Lower leg skin (tissue), 4 donors: ENCODE results near the gene CDKN2D. TPM values are rescaled to one million over a fixed set of nuclear protein-coding genes. Genes with fewer than 3 reads are reported as not detected.

Experiments used
- DNase-seq, 2 donors: peaks; one replicate each; pipeline ENCODE4 v3.0.0-alpha.2; 2019; ENCODE audit warnings: low spot score in 2 of 2
- H3K4me3 ChIP-seq: fragments of 200-600 bp; sonication (generic); 2 replicates; pipeline ENCODE4 v1.5.1; 2017; ENCODE audit warnings: mild to moderate bottlenecking, low read depth; ENCODE audit not compliant: poor library complexity, severe bottlenecking
- CTCF ChIP-seq, 3 donors: fragments of 450-650 bp; IDR thresholded peaks; one replicate each; pipeline ENCODE4 v1.5.1; 2016; ENCODE audit warnings: antibody characterized with exemption in 3 of 3, mild to moderate bottlenecking in 3 of 3, moderate library complexity in 2 of 3
- POLR2A ChIP-seq, 2 donors: fragments of 450-650 bp; IDR thresholded peaks; one replicate each; pipeline ENCODE4 v1.6.1; 2016 to 2017; ENCODE audit warnings: antibody characterized with exemption in 2 of 2, mild to moderate bottlenecking in 1 of 2, moderate library complexity in 1 of 2
- WGBS, 2 donors: methylation state at CpG; one replicate each; pipeline ENCODE4 v1.1.5; 2018; 5-methylcytosine and 5-hydroxymethylcytosine counted together
- intact Hi-C: fragments of 100-400 bp; cut with DNase I; formaldehyde crosslinking; loops from one replicate; pipeline ENCODE4 v1.15.0; 2023; ENCODE audit warnings: low total_unique reads
- total RNA-seq, 4 donors: library from RNA; depleted of rRNA; stranded (reverse); fragments of >200 nt; gene quantifications; one replicate each; pipeline ENCODE4 v1.1.0, GENCODE V29; 2016

The CDKN2D gene
- total RNA-seq, result 10 to 100 TPM; 11.4 to 14.8 (median 12.8) TPM

- intact Hi-C loops, result no loop called here
- H3K4me3 ChIP-seq, result peak within 1 kb of the TSS; percentile 51
- DNase-seq, result peak; percentile 100
- TF ChIP-seq POLR2A (IDR thresholded peaks at IDR 0.05), result no peak
- TF ChIP-seq CTCF (IDR thresholded peaks at IDR 0.05), result no peak
- WGBS, 2 donors, result 0 to 1% methylated on average over 52 to 67 of the region's 71 CpGs
Observed at GRCh38 chr19:10568826-10569651, at the start of gene CDKN2D. TSS of gene CDKN2D (minus strand) at chr19:10568979. CDS start at chr19:10568653, 326 bp downstream.

DNA sequence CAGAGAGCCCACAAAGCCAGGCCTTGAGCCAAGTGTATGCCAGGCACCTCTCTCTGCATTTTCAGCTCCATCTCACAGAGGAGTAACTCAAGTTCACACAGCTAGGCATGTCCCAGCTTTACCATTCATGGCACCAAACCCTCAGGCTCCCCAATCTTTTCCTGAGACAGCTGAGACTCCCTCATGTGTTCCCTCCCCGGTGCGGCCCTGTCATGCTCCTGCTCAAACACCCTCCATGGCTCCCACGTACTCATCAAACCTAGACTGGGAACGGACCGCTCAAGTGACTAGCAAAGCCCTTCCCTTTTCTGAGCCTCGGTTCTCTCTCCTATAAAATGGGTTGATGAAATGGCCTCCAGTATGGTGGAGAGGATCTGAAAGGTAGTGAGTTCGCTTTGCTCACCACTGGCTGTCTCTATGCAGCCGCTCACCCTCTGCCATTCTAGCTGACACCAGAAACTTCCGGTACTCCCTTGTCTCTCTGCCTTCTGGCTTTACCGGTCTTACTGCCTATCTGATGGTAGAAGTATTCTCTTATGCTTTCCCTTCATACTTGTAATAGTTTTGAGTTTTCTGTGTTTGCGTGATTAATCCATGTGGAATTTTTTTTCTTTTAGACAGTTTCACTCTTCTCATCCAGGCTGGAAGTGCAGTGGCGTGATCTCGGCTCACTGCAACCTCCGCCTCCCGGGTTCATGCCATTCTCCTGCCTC lies 48.8 kb upstream of the CDKN2D start:
- DNase-seq, result no peak
- intact Hi-C loops, result no loop called here
- no peak for TF ChIP-seq CTCF (IDR thresholded peaks at IDR 0.05)
- WGBS, 2 donors, result 49 to 51% methylated on average over 15 of the region's 15 CpGs
- H3K4me3 ChIP-seq, result no peak overlapping the region

- no peak for DNase-seq
- intact Hi-C loops, result no loop called here
- no peak overlapping the region for H3K4me3 ChIP-seq
- TF ChIP-seq CTCF (IDR thresholded peaks at IDR 0.05), result no peak
- no peak for TF ChIP-seq POLR2A (IDR thresholded peaks at IDR 0.05)
- 94 to 95% methylated on average over 14 of the region's 14 CpGs for WGBS, 2 donors
Observed at GRCh38 chr19:10615429-10616023, 46.7 kb upstream of the CDKN2D start.

GRCh38 chr19:10612499-10613119 lies 43.8 kb upstream of the CDKN2D start:
- 17 to 21% methylated on average over 11 to 15 of the region's 15 CpGs for WGBS, 2 donors
- H3K4me3 ChIP-seq, result no peak overlapping the region
- peak in 1 of 2 donors; percentile 88 for DNase-seq
- intact Hi-C loops, result no loop called here
- TF ChIP-seq POLR2A (IDR thresholded peaks at IDR 0.05) (no peak), CTCF (IDR thresholded peaks at IDR 0.05) (no peak)

DNA sequence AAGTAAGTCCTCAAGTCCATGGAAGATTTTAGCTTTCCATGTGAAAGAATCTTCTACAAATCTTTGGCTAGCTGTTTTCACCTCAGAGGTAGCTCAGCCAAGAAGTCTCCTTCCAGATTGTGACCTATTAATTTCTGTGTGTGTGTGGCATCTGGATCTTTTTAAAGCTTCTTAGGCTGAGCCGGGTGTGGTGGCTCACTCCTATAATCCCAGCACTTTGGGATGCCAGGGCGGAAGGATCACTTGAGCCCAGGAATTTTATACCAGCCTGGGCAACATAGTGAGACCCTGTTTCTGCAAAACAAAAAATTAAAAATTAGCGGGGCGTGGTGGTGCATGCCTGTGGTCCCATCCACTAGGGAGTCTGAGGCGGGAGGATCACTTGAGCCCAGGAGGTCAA lies 43.1 kb upstream of the CDKN2D start:
- WGBS, 2 donors, result 43 to 59% methylated on average over 5 of the region's 5 CpGs
- H3K4me3 ChIP-seq, result no peak overlapping the region

More for the DNA sequence above, 43.1 kb upstream of the CDKN2D start:
- no peak for TF ChIP-seq CTCF (IDR thresholded peaks at IDR 0.05)
- TF ChIP-seq POLR2A (IDR thresholded peaks at IDR 0.05), result no peak
- no peak for DNase-seq
- intact Hi-C loops, result no loop called here
